Muscle layer of colon (tissue), 2 donors: ENCODE data around the gene HRH3.

Source experiments
- H3K27ac ChIP-seq: one replicate; pipeline ENCODE4 v1.7.0; 2013; ENCODE audit warnings: low read depth, mild to moderate bottlenecking, low read length, moderate library complexity
- H3K27me3 ChIP-seq, 2 donors: one replicate each; pipeline ENCODE4 v1.7.0; 2013; ENCODE audit warnings: low read length in 2 of 2, mild to moderate bottlenecking in 2 of 2; ENCODE audit not compliant: insufficient read depth in 2 of 2, control insufficient read depth in 1 of 2
- H3K36me3 ChIP-seq: one replicate; pipeline ENCODE4 v1.7.0; 2013; ENCODE audit warnings: mild to moderate bottlenecking, low read length; ENCODE audit not compliant: insufficient read depth
- H3K4me1 ChIP-seq: one replicate; pipeline ENCODE4 v1.7.0; 2013; ENCODE audit warnings: mild to moderate bottlenecking, low read length; ENCODE audit not compliant: insufficient read depth
- H3K4me3 ChIP-seq, 2 donors: one replicate each; pipeline ENCODE4 v1.7.0; 2013; ENCODE audit warnings: low read length in 2 of 2, low read depth in 1 of 2, mild to moderate bottlenecking in 1 of 2, moderate library complexity in 1 of 2
- H3K9ac ChIP-seq: one replicate; pipeline ENCODE4 v1.7.0; 2013; ENCODE audit warnings: low read length
- H3K9me3 ChIP-seq: one replicate; pipeline ENCODE4 v1.7.0; 2013; ENCODE audit warnings: mild to moderate bottlenecking, low read length
- donor health status: abdominal sarcoma.
- donor health status: Adenocarcinoma of cecum.

Gene HRH3

DNA sequence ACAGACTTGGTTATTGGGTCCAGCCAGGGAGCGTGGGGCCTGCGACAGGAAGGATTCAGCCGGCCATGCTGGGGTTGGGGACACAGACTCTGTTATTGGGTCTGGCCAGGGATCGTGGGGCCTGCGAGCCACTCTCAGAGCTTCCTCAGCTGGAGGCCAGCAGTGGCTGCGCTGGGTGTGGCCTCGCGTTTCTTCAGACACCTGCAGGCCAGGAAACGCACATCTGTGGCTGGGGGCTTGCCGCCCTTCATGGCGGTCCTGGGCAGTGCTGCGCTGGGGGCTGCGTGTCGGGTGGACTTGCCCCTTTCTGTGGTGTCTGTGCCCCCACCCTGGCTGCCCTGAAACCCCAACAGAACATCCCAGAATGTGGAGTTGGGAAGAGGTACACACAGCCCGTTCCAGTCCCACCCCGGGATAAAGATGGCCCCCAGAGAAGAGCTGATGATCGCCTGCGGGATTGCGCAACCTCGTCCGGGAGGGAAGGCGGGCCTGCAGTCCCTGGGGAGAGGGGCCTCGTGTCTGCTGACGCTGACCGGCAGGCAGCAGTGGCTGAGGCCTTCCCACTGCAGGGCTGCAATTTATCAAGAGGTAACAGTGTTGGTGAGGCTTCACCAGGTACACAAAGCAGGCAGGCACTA, 54.2 kb downstream of the HRH3 start:
- no peaks in the 10 kb centered on the region for H3K9me3 ChIP-seq
- no peak overlapping the region for H3K9ac ChIP-seq
- H3K4me1 ChIP-seq = no peaks in the 10 kb centered on the region
- no peak overlapping the region for H3K4me3 ChIP-seq
- no peak overlapping the region for H3K27ac ChIP-seq
- H3K27me3 ChIP-seq = no peaks in the 10 kb centered on the region
- peaks cover 45% of the 10 kb centered on the region for H3K36me3 ChIP-seq
